ENCODE results near the gene ACVRL1.

ACVRL1 gene

GRCh38 chr12:51971679-51972421 is 64.5 kb downstream of the ACVRL1 start:
- DNase-seq, result peak; percentile 18

GRCh38 chr12:51972422-51972812 is 65.1 kb downstream of the ACVRL1 start:
- DNase-seq, result no peak

- peak; percentile 59 for DNase-seq
These were observed 65.6 kb downstream of the ACVRL1 start for GRCh38 chr12:51972849-51973273.

Data from CD4-positive, alpha-beta T cell treated with Interleukin-4 for 4 hours (primary cell).